ENCODE measurements around the gene KDM8.

DNA sequence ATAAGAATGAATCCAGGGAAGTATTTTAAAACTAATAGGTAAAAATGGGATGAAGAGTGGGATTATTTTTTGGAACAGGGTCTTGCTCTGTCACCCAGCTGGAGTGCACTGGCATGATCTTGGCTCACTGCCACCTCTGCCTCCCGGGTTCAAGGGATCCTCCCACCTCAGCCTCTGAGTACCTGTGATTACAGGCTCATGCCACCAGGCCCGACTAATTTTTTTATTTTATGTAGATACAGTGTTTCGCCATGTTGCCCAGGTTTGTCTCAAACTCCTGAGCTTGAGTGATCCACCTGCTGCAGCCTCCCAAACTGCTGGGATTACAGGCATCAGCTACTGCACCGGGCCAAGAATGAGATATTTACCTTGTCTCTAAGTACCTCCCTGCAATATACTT lies 43.1 kb downstream of the KDM8 start:
- TF ChIP-seq CTCF (IDR thresholded peaks at IDR 0.05) (no peak), POLR2A (IDR thresholded peaks at IDR 0.05) (no peak)
